OCI-LY7 (cell line): ENCODE measurements around the gene LRRK1.

Source experiments
- EZH2phosphoT487 ChIP-seq: fragments of 200-600 bp; sonication (generic); IDR thresholded peaks from 2 replicates; pipeline ENCODE4 v1.6.1; 2018; ENCODE audit warnings: low read depth, borderline replicate concordance, mild to moderate bottlenecking, mixed run types, antibody characterized with exemption, low read length, moderate library complexity, mixed read lengths
- TF ChIP-seq, protein P1 (sequence below): fragments of 200-600 bp; sonication (generic); conservative IDR thresholded peaks from 2 replicates; pipeline ENCODE4 v1.5.1; 2014; ENCODE audit warnings: mild to moderate bottlenecking, antibody characterized with exemption, low read length, moderate library complexity, mixed read lengths

DNA sequence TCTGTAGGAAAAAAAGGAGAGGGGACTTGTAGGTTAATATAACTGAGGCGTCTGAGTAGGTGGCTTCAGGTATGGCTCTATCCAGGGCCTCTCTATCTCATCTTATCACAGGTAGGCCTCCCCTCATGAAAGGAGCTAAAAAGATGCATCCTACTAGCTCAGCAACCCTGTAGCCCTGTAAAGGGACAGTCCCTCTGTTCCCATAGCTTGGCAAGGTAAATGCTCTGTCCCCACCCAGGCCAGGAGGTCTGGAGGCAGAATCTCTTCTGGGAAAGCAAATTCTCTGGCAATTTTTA lies 197.5 kb downstream of the LRRK1 start:
- TF ChIP-seq, protein P1, sequence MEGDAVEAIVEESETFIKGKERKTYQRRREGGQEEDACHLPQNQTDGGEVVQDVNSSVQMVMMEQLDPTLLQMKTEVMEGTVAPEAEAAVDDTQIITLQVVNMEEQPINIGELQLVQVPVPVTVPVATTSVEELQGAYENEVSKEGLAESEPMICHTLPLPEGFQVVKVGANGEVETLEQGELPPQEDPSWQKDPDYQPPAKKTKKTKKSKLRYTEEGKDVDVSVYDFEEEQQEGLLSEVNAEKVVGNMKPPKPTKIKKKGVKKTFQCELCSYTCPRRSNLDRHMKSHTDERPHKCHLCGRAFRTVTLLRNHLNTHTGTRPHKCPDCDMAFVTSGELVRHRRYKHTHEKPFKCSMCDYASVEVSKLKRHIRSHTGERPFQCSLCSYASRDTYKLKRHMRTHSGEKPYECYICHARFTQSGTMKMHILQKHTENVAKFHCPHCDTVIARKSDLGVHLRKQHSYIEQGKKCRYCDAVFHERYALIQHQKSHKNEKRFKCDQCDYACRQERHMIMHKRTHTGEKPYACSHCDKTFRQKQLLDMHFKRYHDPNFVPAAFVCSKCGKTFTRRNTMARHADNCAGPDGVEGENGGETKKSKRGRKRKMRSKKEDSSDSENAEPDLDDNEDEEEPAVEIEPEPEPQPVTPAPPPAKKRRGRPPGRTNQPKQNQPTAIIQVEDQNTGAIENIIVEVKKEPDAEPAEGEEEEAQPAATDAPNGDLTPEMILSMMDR: no peak
- no peak for TF ChIP-seq EZH2phosphoT487
